H1 (cell line): ENCODE measurements around the gene ACAD9. TPM values are rescaled to one million over a fixed set of nuclear protein-coding genes. Genes with fewer than 3 reads are reported as not detected.

Source experiments
- CHD7 ChIP-seq: fragments of 300-600 bp; sonication (generic); IDR thresholded peaks from 2 replicates; pipeline ENCODE4 v1.7.1; 2012; ENCODE audit warnings: low read length, moderate library complexity, mild to moderate bottlenecking, inconsistent platforms; ENCODE audit not compliant: insufficient replicate concordance
- POLR2AphosphoS5 ChIP-seq: IDR thresholded peaks from 2 replicates; pipeline ENCODE4 v1.6.1; 2011; ENCODE audit warnings: low read depth, low read length
- USF2 ChIP-seq: IDR thresholded peaks from 2 replicates; pipeline ENCODE4 v1.6.1; 2011; ENCODE audit warnings: low read length, improper control_type of control experiment
- polyA plus RNA-seq, 7 experiments: library from polyadenylated mRNA; depleted of rRNA in 3 of 7; stranded (reverse) in 5 of 7; unstranded in 2 of 7; fragments of >200 nt in 5 of 7; fragments of 200-250 nt in 2 of 7; gene quantifications; 1 replicate in 5 of 7; 2 replicates in 1 of 7; 4 replicates in 1 of 7; pipeline versions ENCODE4 v1.2.1 to v1.2.3, GENCODE V29; 2011 to 2013; ENCODE audit warnings: missing spikeins in 2 of 7, mixed read lengths in 2 of 7
- total RNA-seq: library from RNA; stranded (reverse); fragmentation: NEBNext Ultra II Directional; extraction: Animal tissue kit (Norgen Biotek cat#: 25700); gene quantifications from 2 replicates; pipeline ENCODE4 v1.2.1, GENCODE V29; 2021

ACAD9 gene
- total and polyA plus RNA-seq, 2 of the 8 experiments (the other 6 are each of a cell fraction or from before 2014, with no cell fraction given), result 27.5 to 28.9 TPM

- TF ChIP-seq POLR2AphosphoS5 (no peak), USF2 (no peak), CHD7 (no peak)
- TF ChIP-seq, all 59 proteins: peak for 0
These were observed 6.0 kb upstream of the ACAD9 start (continued) for GRCh38 chr3:128873244-128874022.
